Inflammatory macrophage treated with lipopolysaccharide for 1 hour (primary cell): ENCODE data around the gene RAD23B.
A peak's percentile ranks its signal among the peaks of the same experiment; 100 is the strongest.
"Not testable (repeated sequence)": the region's sequence is repeated elsewhere in the genome, so short reads cannot be mapped to it uniquely, and the experiment has no call there.

ENCODE experiments used
- DNase-seq, 2 donors: peaks; one replicate each; pipeline ENCODE4 v3.0.0-alpha.2; 2020 to 2022

Gene RAD23B

DNA sequence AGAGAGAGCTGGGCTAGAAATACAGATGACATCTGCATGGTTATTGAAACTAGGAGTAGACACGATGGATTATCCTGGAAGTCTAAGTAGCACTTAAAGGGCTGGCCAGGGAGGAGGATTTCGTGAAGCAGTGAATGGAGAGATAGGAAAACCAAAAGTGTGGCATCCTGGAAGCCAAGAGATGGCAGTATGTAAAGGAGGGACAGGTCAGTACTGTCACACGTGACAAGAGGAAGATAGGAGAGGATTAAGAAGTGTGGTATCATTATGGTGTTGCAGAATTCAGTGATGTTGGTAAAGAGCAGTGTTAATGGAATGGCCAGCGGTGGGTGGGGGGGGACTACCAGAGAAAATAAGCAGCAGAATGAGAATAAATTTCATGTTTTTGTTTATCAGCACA, 11.7 kb downstream of the RAD23B start:
- no peak for DNase-seq

DNA sequence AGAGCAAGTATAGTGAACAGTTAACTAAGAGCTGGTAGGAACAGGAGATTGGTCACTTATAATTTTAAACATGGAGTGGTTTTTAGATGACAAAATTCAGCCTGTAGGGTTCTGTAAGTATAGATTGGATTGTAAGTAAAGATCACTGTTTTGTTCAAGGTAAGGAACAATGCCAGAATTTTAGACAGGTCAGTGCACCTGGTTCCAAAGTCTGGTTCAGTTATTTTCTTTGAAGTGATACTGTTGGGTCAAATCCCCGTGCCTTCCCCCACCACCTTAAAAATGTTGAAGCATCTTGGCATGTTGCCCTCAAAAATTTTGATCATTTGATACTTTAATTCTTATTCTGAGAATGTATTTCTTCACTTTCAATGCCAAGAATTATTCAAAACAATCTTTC, 12.9 kb downstream of the RAD23B start:
- DNase-seq = no peak

DNA sequence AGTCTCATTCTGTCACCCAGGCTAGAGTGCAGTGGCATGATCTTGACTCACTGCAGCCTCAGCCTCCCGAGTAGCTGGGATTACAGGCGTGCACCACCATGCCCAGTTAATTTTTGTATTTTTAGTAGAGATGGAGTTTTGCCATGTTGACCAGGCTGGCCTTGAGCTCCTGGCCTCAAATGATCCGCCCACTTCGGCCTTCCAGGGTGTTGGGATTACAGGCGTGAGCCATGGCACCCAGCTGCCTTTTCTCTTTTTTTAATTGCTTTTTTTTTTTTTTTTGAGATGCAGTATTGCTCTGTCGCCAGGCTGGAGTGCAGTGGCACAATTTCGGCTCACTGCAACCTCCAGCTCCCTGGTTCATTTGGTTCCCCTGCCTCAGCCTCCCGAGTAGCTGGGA, 13.5 kb downstream of the RAD23B start:
- not testable (repeated sequence) for DNase-seq

- DNase-seq = no peak
Measured at GRCh38 chr9:107299437-107299836, 16.4 kb downstream of the RAD23B start.

DNA sequence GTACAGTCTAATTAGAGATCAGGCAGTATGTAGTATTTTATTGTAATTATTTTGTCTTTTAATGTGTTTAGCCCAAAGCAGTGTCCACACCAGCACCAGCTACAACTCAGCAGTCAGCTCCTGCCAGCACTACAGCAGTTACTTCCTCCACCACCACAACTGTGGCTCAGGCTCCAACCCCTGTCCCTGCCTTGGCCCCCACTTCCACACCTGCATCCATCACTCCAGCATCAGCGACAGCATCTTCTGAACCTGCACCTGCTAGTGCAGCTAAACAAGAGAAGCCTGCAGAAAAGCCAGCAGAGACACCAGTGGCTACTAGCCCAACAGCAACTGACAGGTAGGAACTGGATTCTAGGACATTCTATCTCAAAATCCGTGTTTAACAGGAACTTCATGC, 23.2 kb downstream of the RAD23B start:
- DNase-seq = no peak

DNA sequence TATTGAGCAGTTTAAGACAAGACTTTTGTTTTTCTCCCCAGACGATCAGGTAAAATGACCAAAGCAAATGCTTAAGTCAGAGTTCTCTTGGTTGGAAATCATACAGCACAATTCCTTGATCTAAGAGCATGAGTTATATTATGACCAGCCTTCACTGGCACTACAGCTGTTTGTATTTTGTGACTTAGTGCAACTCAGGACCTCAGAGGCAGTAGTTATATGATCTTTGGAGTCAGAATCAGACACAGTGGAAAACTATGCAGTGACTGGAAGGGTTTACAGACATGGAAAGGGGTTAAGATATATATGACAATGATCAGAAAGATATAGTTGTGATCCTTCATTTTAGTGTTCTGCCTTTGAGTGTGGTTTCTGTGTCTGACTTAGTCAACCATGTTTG, 24.3 kb downstream of the RAD23B start:
- no peak for DNase-seq

GRCh38 chr9:107308461-107308860, 25.4 kb downstream of the RAD23B start:
- no peak for DNase-seq

DNA sequence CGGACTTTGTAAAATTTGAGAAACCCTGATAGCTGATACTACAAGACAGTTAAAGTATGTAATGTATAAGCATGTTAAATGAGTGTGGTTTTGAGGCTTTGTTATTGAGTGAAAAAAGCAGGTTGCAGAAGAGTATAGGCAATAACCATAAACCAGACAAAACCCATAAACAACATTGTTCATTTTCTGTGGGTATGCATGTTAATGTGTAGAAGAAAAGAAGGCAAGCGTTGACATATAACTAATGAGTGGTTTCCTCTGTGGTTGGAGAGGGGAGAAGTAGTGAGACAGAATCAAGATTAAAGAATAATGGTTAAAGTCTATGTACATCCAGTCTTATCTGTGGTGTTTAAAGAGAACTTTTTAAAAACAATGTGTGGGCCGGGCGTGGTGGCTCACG, 26.2 kb downstream of the RAD23B start:
- DNase-seq = no peak

- no peak for DNase-seq
Measured at GRCh38 chr9:107312376-107313050, 29.4 kb downstream of the RAD23B start.

GRCh38 chr9:107313555-107314096, 30.5 kb downstream of the RAD23B start:
- DNase-seq = no peak

GRCh38 chr9:107314763-107315162, 31.7 kb downstream of the RAD23B start:
- no peak for DNase-seq

DNA sequence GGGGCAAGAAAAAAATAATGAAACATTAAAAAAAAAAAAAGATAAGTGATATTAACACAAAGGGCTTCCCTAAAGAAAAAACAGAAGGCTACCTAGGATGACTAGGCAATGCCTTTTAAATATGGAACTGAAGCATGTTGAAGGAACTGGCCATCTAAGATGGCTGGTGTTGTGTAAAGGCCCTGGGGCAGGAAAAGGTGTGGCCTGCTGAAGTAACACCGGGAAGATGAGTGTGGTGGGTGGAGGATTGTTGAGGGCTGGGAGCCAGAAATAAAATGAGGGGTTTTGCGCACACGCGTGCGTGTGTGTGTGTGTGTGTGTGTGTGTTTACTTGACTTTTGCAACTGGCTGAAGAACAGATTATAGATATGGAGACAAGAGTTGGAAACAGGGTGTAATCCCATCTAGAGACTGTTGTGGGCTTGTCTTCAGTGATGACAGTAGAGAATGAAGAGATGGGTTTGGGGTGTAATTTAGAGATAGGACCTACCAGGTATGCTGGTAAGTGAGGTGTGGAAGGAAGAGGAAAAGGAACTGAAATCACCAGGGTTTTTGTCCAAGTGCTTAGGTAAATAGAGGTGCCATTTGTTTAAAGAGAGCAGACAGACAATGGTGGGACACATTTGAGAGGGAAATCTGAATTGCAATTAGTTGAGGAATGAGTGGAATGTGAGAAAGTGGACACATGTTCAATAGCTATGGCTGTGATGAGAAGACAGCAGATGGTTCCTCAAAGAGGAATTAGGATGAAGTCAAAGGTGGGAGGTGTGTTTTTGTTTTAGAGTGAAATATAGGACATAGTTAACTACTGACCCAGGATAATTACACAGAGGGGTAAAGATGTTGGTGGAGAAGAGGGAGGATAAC, 33.9 kb downstream of the RAD23B start:
- DNase-seq = peak; percentile 12 to 27

- no peak for DNase-seq
Measured at GRCh38 chr9:107322643-107323042, 39.6 kb downstream of the RAD23B start.

DNA sequence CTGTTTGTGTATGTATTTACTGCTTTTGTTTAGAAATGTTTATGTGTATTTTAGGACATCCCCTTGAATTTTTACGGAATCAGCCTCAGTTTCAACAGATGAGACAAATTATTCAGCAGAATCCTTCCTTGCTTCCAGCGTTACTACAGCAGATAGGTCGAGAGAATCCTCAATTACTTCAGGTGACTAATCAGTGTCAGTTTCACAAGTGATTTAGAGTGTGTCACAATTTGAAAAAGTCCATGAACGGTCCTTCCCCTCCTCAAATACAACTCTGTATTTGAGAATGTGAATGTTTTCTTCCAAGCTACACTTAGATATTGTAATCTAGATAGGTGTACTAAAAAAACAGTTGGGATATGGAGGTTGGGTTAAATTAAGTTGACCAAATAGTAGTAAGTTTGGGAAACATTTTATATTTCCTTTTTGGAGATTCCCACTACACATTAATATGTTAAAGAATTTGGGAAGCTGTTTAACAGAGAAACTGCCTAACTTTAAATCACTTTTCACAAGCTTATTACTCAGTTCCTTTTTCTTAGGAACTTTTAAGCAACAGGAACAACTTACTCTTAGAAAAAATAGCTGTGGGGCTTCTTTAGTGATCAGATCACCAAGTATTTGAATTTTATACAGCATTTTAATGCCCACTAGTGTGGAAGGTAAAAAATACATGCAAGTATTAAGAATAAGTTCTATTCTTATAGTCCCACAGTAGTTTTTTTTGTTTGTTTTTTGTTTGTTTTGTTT, 40.9 kb downstream of the RAD23B start:
- DNase-seq = peak; percentile 85 to 90

DNA sequence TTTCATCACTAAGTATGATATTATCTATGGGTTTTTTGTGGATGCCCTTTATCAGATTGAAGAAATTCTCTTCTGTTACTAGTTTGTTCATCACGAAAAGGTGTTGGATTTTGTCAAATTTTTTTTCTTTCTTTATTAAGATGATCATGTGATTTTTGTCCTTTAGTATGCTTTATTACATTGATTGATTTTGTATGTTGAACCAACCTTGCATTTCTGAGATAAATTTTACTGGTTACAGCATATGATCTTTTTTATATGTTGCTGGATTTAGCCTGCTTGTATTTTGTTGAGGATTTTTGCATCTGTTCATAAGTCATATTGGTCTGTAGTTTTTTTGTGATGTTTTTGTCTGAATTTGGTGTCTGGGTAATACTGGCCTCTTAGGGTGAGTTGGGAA, 42.8 kb downstream of the RAD23B start:
- no peak for DNase-seq

- no peak for DNase-seq
Measured at GRCh38 chr9:107328510-107328909, 45.4 kb downstream of the RAD23B start.

DNA sequence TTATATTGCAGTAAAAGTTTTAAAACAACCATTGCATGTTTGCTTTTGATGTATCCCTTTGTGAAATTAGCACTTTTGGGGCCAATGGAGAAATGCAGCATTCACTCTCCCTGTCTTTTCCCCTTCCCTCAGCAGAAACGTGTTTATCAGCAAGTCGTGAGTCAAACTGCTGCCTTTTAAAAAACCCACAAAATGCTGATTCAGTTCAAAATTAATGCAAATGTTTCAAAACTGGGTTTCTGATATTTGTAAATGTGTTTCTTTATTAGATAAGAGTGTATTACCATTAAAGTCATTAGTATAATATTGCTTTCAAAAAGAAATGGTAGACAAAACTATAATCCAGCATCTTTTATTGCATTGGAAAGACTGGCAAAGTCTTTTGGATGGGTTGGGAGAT, 47.3 kb downstream of the RAD23B start:
- DNase-seq = no peak

DNA sequence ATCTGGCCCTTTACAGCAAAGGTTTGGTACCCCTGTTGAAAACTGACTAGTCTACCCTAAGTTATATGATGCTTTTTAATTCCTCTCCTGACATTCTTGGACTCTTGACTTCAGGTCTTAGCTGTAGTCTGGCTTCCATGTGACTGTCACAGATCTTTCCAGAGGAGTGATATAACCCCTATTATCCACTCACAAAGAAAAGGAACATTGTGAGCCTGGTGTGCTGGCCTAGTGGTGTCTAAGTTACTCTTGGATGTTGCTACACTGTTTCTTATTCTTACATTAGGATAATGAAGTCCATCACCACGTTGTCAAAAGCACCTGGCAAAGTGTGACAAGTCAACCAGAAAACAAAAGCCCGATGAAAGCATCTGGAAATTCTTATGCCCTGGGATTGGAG, 49.8 kb downstream of the RAD23B start:
- peak in 1 of 2 donors; percentile 17 for DNase-seq

- no peak for DNase-seq
Measured at GRCh38 chr9:107333363-107333762, 50.3 kb downstream of the RAD23B start.

DNA sequence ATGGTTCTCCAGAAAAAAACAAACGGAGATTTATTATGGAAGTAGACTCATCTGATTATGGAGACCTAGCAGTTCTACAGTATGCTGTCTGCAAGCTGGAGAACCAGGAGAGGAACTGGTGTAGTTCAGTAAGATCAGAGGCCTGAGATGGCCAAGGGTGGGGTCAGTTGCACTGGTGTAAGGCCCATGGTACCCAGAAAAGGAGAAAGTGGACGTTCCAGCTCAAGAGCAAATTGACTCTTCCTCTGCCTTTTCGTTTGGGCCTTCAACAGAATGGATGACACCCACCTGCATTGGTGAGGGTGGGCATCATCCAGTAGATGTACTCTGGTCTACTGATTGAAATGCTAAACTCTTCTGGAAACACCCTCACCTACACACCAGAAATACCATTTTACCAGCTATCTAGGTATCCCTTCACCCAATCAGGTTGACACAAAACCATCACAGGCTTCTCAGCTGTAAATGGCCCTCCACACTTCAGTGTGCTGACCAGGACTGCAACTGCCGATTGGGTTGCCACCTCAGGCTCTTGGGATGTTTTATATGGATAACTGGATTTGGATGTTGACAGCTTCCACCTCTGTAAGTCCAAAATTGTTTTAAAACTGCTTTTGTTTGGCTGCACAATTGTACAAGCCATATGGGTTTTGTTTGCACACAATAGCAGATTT, 51.2 kb downstream of the RAD23B start:
- DNase-seq = no peak

DNA sequence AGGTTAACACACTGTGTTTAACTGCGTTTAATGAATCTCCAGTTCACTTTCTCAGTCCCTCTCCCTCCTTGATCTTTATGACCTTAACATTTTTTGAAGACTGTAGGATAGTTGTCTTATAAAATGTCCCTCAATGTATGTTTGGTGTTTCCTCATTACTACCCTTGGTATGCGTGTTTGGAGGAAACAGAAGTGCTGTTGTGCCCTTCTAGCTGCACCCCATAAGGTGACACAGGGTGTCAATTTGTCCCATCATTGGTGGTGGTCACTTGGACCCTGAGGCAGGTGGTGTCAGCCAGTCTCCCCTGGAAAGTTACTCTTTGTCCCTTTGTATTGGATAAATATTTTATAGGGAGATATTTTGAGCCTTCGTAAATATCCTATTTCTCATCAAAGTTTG, 52.3 kb downstream of the RAD23B start:
- no peak for DNase-seq

DNA sequence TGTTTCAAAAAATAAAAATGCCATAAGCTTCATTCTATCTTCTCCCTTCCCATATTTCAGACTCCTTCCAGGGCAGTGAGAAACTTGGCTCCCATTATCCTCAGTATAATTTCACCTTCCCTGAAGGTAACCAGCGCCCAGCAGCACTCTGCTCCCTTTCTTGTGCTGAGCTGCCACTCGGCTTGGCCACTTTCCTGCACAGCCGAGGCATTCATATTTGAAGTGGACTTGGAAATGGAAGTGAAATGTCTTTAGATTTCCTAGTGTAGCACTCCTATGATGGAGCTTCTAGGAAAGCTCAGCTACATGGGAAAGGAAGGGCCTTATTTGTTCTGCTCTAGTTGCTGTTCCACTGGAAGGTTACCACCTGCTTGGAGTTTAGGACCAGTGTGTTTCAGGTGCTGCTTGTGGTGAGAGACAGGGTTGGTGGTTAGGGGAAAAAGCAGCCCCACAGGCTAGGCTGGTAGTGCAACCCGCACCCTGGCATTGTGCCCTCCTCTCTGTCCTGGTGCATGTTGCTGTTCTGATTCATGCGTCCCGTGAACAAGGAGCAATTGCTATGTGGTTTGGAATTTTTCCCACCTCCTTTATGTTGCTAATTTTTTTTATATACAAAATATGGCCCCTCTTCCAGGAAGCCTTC, 53.8 kb downstream of the RAD23B start:
- DNase-seq = no peak
